Stimulated activated CD4-positive, alpha-beta T cell treated with anti-CD3 and anti-CD28 coated beads, Interleukin-4, amount 100 ng/mL, for 48 hours (primary cell): ENCODE measurements around the gene ARG2.
"Not testable (repeated sequence)": the region's sequence is repeated elsewhere in the genome, so short reads cannot be mapped to it uniquely, and the experiment has no call there.

Experiments used
- DNase-seq, 2 donors: peaks; one replicate each; pipeline ENCODE4 v3.0.0-alpha.2; 2020; ENCODE audit warnings: low read depth in 2 of 2

The ARG2 gene

GRCh38 chr14:67584978-67585377 is 34.7 kb upstream of the ARG2 start:
- no peak for DNase-seq

- DNase-seq: no peak
Measured at GRCh38 chr14:67586369-67586768, 33.4 kb upstream of the ARG2 start.

GRCh38 chr14:67589204-67589770 is 30.4 kb upstream of the ARG2 start:
- no peak for DNase-seq

GRCh38 chr14:67593650-67594049 is 26.1 kb upstream of the ARG2 start:
- DNase-seq: not testable (repeated sequence)

- no peak for DNase-seq
Measured at GRCh38 chr14:67595392-67595791, 24.3 kb upstream of the ARG2 start.

GRCh38 chr14:67599698-67600561 is 19.8 kb upstream of the ARG2 start, which contains the start of gene PIGH:
TSS of gene PIGH (minus strand) at chr14:67600268. CDS start at chr14:67600203, 65 bp downstream.
- DNase-seq: peak; percentile 90 to 92

- DNase-seq: not testable (repeated sequence)
Measured at GRCh38 chr14:67600562-67600974, 19.2 kb upstream of the ARG2 start.

GRCh38 chr14:67602076-67602475 is 17.6 kb upstream of the ARG2 start:
- no peak for DNase-seq

- DNase-seq: no peak
Measured at GRCh38 chr14:67602995-67603545, 16.6 kb upstream of the ARG2 start.

- DNase-seq: no peak
Measured at GRCh38 chr14:67607646-67608045, 12.1 kb upstream of the ARG2 start.

- DNase-seq: no peak
Measured at GRCh38 chr14:67609642-67610310, 9.9 kb upstream of the ARG2 start.

GRCh38 chr14:67610491-67610890 is 9.2 kb upstream of the ARG2 start:
- DNase-seq: no peak

GRCh38 chr14:67618617-67619063 is 1.1 kb upstream of the ARG2 start:
- no peak for DNase-seq

- DNase-seq: no peak
Measured at GRCh38 chr14:67620217-67620785, 581 bp downstream of the ARG2 start.

GRCh38 chr14:67622675-67623074 is 3.0 kb downstream of the ARG2 start:
- DNase-seq: no peak

- no peak for DNase-seq
Measured at GRCh38 chr14:67623114-67623513, 3.4 kb downstream of the ARG2 start.

- DNase-seq: not testable (repeated sequence)
Measured at GRCh38 chr14:67626131-67626530, 6.4 kb downstream of the ARG2 start.

- no peak for DNase-seq
Measured at GRCh38 chr14:67627519-67627918, 7.8 kb downstream of the ARG2 start.

- DNase-seq: no peak
Measured at GRCh38 chr14:67630186-67630585, 10.5 kb downstream of the ARG2 start.

GRCh38 chr14:67630938-67631337 is 11.2 kb downstream of the ARG2 start:
- DNase-seq: no peak

- DNase-seq: no peak
Measured at GRCh38 chr14:67633451-67634147, 13.9 kb downstream of the ARG2 start.
